Activated CD4-positive, alpha-beta T cell treated with anti-CD3 and anti-CD28 coated beads, Interleukin-2, amount 50 U/mL, for 1 hour (primary cell): ENCODE results near the gene TUBA1A.
A peak's percentile ranks its signal among the peaks of the same experiment; 100 is the strongest.
"Not testable (repeated sequence)": the region's sequence is repeated elsewhere in the genome, so short reads cannot be mapped to it uniquely, and the experiment has no call there.

ENCODE experiments used
- DNase-seq: peaks from one replicate; pipeline ENCODE4 v3.0.0-alpha.2; 2020

Gene TUBA1A

GRCh38 chr12:49200919-49201594, 12.2 kb upstream of the TUBA1A start:
- no peak for DNase-seq

GRCh38 chr12:49198431-49199155, 9.7 kb upstream of the TUBA1A start:
- no peak for DNase-seq

- DNase-seq: no peak
These were observed 8.4 kb upstream of the TUBA1A start for GRCh38 chr12:49197256-49197655.

GRCh38 chr12:49195736-49196135, 6.9 kb upstream of the TUBA1A start:
- DNase-seq: no peak

- not testable (repeated sequence) for DNase-seq
These were observed 4.9 kb upstream of the TUBA1A start for GRCh38 chr12:49193746-49194145.

- DNase-seq: not testable (repeated sequence)
These were observed 2.6 kb upstream of the TUBA1A start for GRCh38 chr12:49191498-49191897.

GRCh38 chr12:49190974-49191373, 2.1 kb upstream of the TUBA1A start:
- DNase-seq: no peak

GRCh38 chr12:49189731-49190716, 1.1 kb upstream of the TUBA1A start:
- no peak for DNase-seq

GRCh38 chr12:49188201-49188915, 522 bp downstream of the TUBA1A start:
- DNase-seq: peak; percentile 79

GRCh38 chr12:49187184-49187583, 1.7 kb downstream of the TUBA1A start:
- DNase-seq: peak; percentile 1

GRCh38 chr12:49186307-49186706, 2.6 kb downstream of the TUBA1A start:
- DNase-seq: not testable (repeated sequence)

GRCh38 chr12:49184697-49185096, 4.2 kb downstream of the TUBA1A start:
- not testable (repeated sequence) for DNase-seq

- DNase-seq: not testable (repeated sequence)
These were observed 5.5 kb downstream of the TUBA1A start for GRCh38 chr12:49183214-49183950.

- DNase-seq: no peak
These were observed 14.7 kb downstream of the TUBA1A start for GRCh38 chr12:49174218-49174617.

- DNase-seq: no peak
These were observed 18.0 kb downstream of the TUBA1A start for GRCh38 chr12:49170924-49171323.

GRCh38 chr12:49165114-49165513, 23.8 kb downstream of the TUBA1A start:
- no peak for DNase-seq

- not testable (repeated sequence) for DNase-seq
These were observed 27.0 kb downstream of the TUBA1A start for GRCh38 chr12:49161901-49162300.

GRCh38 chr12:49161092-49161795, 27.6 kb downstream of the TUBA1A start:
- no peak for DNase-seq

GRCh38 chr12:49160399-49160798, 28.5 kb downstream of the TUBA1A start:
- DNase-seq: no peak

GRCh38 chr12:49154221-49154620, 34.7 kb downstream of the TUBA1A start:
- no peak for DNase-seq

- DNase-seq: no peak
These were observed 41.5 kb downstream of the TUBA1A start for GRCh38 chr12:49147384-49147783.
